NCI-H2171 treated with DMSO at 0.1 percent for 48 hours (cell line): ENCODE measurements around the gene AGFG1.
A peak's percentile ranks its signal among the peaks of the same experiment; 100 is the strongest.
"Not testable (repeated sequence)": the region's sequence is repeated elsewhere in the genome, so short reads cannot be mapped to it uniquely, and the experiment has no call there.

ENCODE experiments used
- DNase-seq: peaks from one replicate; lab custom pipeline; 2025; lab: John Stamatoyannopoulos, UW

AGFG1 gene

DNA sequence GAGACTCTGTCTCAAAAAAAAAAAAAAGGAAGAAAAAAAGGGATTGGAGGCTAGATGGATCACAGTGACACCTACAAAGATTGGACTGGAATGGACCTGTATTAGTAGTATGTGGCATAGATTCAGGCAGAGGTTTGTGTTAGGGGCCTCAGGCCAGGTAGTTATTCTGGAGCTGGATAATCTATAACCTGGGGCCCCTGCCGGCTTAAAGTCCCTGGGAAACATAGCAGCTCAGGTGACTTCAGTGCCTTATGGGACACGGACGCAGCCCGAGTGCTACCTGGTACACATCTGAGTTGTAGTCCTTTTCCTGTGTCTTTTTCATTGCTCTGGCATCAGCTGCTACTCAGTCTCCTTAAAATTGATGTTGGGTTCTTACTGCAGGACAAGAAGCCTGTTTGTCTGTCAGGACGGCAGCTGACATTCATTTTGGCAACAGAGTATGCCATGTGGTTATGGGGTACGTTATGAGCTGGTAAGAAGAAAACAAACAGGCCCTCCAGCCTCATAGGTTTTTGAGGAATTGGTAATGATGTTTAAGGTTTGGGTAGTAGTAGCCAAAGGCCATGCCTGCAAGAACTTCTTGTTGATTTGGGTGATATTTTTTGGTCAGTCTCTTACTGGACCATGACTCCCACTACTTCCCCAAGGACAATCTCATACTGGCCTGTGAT, 27.8 kb downstream of the AGFG1 start:
- DNase-seq = no peak

DNA sequence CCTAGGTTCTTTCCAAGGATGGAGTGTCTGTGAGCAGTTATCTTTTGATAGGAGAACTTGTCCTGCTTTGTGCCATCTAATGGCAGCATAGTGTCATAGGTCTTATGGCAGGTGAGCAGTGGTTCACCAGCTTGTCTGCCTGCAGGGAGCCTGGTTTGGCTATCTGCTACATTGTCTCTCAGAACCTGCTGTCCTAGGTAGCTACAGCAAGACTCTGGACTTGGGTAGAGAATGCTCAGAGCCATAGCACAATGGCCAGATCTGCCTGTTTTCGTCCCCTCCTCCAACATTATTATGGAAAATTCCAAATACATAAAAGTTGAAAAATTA, 28.3 kb downstream of the AGFG1 start:
- no peak for DNase-seq

DNA sequence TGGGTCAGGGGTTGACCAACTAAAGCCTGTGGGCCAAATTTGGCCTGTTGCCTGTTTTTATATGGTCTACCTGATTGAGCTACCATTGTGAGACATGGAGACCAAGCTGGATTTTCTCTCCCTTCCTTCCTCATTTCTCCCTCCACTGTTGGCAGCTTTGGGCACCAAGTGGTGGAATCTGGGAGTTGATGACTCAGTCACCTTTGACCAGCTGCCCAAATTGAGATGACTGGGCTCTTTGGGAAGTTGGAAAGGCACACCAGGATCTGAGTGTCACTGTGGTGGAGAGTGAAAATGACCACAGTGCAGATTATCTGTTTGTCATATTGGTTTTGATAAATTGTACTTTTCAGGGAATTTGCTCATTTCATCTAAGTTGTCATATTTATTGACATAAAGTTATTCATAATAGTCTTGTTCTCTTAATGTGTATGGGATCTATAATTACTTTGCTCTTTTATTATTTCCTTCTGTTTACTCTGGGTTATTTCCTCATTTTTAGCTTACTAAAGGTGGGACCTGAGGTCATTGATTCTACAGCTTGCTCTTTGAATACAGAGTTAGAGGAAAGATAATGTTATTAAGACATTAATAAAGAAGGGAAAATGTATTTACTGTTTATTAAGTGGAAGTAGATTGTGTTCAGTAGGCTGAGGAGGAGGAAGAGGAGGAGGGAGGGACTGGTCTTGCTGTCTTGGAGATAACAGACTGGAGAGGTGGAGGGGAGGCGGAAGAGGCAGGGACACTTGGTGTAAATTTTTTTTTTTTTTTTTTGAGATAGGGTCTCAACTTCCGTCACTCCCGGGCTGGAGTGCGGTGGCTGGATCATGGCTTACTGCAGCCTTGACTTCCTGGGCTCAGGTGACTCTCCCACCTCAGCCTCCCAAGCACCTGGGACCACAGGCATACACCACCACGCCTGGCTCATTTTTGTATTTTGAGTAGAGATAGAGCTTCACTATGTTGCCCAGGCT, 31.8 kb downstream of the AGFG1 start:
- DNase-seq = no peak

DNA sequence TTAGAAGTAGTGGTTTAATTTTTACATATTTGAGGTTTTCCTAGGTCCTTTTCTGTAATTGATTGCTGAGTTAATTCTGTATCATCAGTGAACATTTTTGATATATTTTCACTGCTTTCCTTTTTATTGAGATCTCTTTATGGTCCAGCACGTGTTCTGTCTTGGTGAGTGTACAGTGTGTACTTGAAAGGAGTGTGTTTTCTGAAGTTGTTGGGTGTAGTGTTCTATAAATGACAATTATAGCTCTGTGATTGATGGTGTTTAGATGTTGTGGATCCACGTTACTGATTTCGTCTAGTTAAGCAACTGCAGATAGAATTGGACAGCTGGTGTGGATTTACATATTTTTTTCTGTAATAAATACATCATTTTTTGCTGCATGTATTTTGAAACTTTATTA, 32.7 kb downstream of the AGFG1 start:
- DNase-seq = no peak

DNA sequence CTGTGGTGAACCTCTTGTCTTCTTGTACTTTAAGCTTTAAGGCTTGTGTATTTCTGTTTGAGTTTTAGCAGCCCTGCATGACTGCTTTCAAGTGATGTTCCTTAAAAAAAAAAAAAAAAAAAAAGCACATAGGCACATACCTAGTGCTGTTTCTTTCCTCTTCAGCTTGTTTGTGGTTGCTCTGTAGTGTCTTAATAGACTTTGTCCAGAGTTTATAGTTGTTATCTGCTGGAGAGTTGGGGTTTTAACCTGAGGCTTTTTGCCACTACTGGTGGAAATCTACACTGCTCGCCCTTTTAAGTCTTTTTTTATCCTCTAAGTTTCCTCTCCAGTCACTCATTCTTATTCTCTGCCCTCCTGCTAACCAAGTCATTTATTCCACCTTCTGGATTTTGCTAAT, 34.5 kb downstream of the AGFG1 start:
- DNase-seq = no peak

DNA sequence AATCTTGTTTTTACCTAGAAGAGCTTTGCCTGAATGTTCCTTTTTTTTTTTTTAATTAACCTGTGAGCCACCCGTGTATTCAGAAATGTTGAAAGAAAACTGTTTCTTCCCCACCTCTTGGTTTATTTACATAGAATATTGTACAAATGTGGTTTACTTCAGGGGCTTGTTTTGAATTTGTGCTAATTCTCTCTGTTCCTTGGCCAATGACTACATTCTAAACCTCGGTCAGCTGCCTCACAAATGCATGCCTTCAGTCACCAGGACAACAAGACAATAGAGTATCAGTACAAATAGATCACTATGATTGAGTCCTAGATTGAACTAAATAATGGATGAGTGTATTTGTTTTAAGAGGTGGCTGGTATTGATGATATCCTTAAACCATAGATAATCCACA, 36.0 kb downstream of the AGFG1 start:
- no peak for DNase-seq

DNA sequence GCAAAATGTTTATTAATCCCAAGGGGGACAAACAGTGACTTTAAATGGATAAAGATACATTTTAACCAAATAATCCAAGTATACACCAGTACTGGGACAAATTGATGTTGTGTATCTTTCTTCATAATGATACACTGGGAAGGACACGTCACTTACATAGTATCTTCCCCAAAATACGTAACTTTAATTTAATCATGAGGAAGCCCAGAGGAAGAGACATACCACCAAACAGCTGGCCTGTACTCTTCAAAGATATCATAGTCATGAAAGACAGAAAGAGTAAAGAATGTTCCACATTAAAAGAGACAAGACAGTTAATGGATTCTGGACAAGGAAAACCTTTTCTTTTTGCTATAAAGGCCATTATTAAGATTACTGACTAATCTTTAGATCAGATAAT, 37.1 kb downstream of the AGFG1 start:
- DNase-seq = no peak

DNA sequence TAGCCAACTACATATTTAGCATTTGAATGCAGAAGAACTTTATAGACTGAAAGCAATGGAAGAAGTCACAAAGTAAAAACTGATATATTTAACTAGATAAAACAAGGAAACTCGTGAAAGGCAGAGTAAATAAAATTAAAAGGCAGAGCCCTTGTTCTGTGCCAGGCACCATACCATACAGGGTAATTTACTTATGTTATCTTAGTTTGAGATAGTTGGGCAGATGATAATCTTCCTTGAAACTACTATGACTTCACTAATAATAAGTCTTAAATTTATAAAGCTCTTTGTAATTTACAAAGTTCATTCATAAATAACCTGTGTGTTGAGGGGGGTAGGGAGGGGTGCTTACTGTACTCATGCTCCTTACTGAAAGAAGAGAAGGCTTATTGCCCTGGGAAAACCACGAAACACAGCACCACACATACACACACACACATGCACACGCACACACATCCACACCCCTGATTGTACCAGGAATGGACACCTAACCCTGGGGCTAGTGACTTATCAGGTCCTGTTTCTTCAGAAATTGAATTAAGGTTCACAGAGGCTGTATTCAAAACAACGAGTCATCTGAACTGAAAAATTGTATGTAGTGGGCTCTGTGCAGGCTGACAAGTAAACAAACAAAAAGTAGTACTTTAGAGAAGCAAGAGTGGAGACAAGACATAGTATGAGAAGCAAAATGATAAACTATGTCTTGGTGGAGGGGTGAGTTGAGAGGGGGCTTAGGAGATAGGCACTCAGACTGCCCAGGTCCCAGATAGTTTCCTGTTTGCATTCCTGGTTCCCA, 38.1 kb downstream of the AGFG1 start:
- no peak for DNase-seq

DNA sequence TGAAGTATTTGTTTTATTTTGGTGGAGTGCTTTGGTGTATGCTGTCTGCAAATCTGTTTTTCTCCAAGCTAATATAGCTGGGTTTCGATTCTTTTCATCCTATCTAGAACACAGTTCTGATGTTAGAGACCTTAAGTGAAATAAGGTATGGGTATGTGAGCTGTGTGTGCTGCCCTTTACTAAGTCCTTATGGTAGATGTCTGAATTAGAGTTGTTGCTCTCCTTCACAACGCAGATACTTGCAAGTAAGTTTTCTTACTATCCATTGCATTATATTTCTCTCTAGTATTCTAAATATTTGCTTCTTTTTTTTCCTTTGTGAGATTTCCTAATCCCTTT, 38.6 kb downstream of the AGFG1 start:
- DNase-seq = no peak

DNA sequence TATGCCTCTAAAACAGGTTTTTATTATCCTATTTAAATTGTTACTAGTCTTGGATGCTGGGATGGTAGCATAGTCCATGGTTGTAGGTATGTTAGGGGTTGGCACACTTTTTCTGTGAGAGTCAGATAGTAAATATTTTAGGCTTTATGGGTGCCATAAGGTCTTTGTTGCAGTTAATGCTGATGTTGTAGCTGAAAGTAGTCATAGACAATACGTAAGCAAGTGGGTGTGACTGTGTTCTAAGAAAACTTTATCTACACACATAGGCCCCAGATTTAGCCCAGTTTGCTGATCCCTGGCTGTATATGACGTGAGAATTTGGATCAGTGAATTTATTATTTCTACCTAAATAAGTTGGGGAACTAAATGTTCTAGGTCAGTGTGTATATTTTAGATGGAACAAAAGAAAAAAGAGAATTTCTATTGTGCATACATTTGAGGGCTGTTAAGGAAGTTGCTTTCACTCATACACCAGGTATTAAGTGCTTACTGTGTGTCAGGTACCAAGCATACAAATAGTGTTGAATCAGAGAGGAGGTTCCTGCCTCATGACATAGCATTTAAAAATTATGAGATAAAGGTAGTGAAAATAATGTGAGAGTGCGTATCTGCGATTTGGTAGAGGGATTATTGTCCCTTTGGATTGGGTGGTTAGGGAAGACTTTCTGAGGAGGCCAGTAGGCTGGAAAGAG, 39.4 kb downstream of the AGFG1 start:
- no peak for DNase-seq

DNA sequence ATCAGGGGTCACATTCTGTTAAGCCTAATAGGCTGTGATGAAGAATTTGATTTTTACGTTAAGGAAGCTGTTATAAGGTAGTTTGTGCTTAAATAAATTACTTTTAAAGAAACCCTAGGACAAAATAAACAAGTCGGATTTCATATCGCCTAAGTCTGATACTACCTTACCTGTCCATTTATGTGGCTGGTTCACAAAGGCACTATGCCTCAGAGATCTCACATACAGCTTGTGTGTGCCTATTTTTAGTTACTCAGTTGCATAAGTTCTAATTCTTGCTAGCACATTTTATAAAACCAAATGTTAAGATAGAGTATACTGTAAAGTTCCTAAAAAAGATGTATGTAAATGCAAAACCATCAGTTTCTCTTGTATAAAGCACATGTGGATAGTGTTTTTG, 40.0 kb downstream of the AGFG1 start:
- no peak for DNase-seq

DNA sequence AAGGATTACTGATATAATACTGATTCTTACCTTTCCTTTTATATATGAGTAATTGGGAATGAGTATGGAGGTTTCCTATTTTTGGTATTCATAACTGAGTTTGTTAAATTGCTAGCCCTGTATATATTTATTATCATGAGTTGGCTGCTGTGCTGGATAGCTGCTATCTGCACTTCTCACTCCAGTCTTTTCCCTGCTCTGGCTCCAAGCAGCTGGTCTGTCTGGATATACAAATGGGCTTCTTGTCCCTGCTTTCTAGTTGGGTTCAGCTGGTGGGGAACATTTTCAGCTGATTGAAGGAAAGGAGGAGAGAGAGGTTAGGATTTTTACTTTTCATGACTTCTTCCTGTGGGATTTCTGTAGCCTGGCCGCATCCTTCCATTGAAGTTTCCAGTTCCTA, 41.2 kb downstream of the AGFG1 start:
- no peak for DNase-seq

DNA sequence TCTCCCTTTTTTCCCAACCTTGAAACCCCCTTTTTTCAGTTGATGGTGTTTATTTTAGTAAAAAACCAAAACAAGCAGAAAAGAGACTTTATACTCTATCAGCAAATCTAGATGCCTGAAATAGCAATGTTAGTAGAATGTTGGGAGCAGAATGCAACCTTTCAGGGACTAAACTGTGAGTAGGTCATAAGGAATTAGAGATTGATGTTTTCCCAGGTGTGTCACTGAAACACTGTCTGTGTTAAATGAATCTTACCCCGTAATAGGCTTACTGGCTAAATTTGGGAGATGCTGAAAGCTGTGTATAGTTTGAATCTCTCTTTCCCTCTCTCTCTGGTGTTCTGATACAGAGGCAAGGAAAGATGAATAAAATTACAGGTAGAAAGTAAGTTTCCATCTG, 43.8 kb downstream of the AGFG1 start:
- DNase-seq = no peak

DNA sequence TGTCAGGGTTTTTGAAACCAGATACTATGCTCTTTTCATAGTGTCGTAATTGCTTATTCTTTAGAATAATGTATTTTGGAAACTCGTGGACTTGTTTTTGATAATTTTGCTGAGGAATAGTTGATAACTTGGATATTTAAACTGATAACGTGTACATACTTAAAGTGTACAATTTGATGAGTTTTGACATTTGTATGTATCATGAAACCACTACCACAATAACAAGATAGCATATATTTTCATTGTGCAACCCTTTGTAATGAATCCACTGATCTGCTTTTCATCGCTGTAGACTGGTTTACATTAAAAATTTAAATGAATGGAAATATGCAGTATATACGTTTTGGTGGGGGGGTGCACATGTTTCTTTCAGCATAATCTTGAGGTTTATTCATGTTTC, 45.8 kb downstream of the AGFG1 start:
- DNase-seq = no peak

DNA sequence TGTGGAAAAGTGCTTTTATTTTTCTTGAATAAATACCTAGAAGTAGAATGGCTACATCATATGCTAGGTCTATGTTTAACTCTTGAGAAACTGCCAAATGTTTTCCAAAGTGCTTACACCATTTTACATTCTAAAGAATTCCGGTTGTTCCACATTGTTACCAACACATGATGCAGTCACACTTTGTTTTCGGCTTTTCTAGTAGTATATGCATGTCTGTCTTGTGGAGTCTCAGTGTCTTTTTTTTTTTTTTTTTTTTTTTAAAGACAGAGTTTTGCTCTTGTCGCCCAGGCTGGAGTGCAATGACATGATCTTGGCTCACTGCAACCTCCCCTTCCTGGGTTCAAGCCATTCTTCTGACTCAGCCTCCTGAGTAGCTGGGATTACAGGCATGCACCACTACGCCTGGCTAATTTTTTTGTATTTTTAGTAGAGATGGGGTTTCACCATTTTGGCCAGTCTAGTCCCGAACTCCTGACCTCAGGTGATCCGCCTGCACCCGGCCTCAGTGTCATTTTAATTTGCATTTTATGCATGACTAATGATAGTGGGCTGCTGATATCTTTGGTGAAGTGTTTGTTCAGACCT, 46.4 kb downstream of the AGFG1 start:
- DNase-seq = not testable (repeated sequence)

DNA sequence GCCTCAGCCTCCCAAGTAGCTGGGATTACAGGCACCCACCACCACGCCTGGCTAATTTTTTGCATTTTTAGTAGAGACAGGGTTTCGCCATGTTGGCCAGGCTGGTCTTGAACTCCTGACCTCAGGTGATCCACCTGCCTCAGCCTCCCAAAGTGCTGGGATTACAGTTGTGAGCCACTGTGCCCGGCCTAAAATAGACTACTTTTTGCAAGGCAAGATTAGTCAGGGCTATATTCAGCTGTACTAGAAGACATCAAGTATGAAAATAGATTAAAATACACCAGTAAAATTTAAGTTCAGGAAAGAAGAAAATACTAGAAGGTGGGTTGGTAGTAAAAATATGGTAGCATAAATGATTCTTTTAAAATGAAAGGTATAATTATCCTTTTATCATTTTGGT, 49.2 kb downstream of the AGFG1 start:
- not testable (repeated sequence) for DNase-seq

DNA sequence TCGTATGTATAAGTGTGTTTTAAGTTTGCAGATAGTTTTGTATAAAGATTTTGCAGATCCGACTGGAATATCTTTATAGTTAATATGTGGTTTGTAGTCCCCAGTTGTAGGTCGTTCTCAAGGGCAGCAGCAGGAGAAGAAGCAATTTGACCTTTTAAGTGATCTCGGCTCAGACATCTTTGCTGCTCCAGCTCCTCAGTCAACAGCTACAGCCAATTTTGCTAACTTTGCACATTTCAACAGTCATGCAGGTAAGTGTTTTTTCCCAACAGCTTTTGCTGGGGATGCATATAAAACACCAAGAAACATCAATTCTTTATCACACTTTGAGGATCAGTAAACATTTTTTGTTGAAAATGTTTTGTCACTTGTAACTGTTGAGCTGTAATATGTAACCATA, 52.7 kb downstream of the AGFG1 start:
- no peak for DNase-seq

DNA sequence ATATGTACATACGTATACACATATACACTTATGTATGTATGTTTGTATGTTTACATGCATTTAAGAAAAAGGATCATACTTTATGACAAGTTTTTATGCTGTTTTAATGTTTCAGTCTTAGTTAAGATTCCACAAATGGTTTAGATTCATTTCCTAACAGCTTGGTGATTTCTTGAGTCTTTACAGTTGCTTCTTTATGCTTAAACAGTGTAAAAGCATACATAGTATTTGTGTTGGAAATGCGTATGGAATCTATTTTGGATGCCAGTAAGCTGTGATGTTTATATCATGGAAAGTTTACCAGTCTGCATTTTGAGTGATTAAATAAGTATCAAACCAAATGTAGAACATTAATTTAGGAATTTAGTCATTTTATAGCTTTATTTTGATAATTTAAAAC, 55.4 kb downstream of the AGFG1 start:
- no peak for DNase-seq

DNA sequence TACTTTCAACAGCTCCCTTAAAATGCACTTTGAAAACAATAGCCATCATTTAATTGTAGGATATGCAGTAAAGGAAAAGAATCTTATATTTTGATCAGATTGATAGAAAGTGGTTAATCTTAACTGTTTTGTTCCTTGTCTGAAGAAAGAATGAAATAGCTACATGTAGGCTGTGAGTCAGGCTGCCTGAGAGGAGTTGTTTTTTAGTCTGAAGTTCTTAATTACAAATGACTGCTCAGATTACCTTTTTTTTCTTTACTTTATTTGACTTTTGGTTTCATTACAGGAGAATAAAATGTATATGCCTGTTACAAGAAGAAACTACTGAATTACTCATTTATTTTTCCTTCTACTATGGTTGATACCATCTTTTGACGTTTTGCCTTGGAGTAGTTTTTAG, 56.8 kb downstream of the AGFG1 start:
- no peak for DNase-seq

DNA sequence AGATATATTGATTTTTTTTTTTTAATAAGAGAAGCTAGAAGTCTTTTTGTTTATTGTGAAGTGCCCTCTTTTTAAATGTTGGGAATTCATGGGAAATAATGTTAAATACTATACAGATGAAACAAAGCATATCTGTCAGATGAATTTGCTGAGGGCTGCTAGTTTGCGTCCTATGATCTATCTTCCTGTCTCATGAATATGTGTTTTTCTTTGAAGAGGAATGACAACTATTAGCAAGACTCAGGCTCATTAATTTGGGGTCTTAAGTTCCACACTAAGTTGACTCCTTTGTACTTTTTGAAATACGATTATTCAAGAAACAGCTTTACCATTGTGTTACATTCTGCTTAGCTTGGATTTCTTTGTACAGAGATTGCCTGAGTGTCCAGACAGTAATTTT, 57.9 kb downstream of the AGFG1 start:
- DNase-seq = no peak

DNA sequence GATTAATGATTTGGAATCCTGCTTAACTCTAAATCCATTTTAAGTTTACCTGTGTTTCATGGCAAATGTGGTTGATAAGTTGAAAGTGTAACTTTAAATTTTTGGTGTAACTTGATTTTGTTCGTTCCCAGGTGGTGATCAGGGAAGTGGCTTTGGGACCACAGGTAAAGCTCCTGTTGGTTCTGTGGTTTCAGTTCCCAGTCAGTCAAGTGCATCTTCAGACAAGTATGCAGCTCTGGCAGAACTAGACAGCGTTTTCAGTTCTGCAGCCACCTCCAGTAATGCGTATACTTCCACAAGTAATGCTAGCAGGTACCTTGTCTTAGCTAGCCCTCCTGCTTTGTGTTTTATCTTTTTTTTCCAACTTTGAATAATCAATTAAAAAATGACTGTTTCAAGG, 62.8 kb downstream of the AGFG1 start:
- no peak for DNase-seq

DNA sequence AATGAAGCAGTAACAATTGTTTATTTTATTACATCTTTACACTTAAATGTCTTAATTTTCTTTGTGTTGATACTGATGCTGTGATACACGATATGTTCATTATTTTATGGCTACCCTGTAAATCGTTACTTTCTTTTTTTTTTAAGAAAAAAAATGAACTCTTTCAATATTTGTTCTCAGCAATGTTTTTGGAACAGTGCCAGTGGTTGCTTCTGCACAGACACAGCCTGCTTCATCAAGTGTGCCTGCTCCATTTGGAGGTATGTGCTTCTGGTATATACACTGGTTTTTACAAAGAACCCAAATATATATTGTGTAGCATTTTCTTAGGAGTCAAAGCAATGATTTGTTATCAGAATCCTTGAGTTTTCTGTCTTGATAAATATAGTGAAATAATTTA, 64.5 kb downstream of the AGFG1 start:
- peak; percentile 31 for DNase-seq
